HG02938 (cell line): ENCODE data around the gene COQ10B.
"Not testable (repeated sequence)": the region's sequence is repeated elsewhere in the genome, so short reads cannot be mapped to it uniquely, and the experiment has no call there.

ENCODE experiments used
- ATAC-seq: cut with Tn5 transposase; IDR thresholded peaks from one replicate; pipeline ENCODE4 v1.9.1; 2021; ENCODE audit warnings: mild to moderate bottlenecking, moderate library complexity; ENCODE audit not compliant: unreplicated experiment

Gene COQ10B

DNA sequence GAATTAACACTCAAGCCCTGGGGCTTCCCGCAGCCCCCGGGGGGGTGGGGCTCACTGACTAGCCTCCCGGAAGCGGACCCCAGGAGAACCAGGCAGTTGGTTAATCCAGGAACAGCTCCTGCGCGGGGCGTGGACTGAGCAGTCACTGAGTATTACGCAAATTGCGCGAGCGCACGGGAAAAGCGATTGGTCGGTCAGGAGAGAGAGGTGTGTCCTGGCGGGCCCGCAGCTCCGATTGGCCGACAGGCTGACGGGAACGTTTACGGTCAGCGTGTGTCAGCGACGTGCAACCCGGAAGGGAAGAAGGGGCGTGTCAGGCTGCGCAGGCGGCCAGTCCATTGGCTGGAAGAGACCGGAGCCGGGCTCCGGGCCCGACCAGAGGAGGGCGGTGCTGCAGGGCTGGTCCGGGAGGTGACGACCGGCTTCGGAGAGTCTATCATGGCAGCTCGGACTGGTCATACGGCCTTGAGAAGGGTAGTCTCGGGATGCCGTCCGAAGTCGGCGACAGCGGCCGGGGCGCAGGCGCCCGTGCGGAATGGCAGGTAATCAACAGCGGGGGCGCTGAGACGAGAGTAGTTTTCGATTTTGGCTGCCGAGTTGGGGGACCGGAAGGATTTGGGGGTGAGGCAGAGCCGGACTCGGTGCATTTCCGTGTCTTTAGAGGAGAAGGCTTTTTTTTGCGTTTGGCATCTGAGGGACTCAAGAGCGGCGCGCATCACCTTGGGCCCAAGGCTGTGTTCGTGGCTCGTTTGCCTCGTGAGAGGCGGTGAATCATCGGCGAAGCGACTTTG lies at the start of gene COQ10B:
COQ10B (plus strand) TSS at position 430 of the 791 bp plus-strand sequence; CDS start at position 439, 9 bp downstream.
- ATAC-seq = peak; percentile 94

DNA sequence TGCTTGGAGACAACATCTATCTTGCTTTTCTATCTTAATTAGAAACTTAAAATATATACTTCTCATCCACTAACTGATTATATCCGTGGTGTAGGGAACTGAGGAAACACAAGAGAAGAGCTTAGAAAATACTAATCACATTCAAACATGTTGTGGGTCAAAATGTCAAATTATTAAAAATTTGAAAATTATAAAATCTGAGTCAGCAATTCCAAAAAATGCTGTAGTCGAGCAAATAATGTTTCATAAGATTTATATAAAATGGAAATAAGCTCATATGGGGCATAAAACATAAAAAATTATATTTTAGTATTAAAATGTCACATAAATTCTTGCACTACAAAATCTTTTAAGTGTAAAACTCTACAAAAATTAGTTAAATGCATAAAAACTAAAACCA lies 47.8 kb upstream of the COQ10B start:
- no peak for ATAC-seq

DNA sequence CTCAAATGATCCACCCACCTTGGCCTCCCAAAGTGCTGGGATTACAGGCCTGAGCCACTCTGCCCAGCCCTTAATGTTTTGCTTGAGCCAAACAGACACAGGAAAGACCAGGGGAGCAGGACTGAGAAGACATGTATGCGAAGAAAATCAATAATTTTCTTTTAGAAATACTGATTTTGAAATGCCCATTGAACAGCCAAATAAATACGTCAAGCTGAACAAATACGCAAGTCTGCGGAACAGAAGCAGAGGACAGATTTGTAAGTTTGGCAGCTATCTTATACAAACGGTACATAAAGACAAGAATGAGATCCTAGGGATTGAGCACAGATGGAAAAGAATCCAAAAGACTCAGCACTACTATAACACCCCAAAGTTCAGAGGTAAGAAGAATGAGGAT lies 39.3 kb upstream of the COQ10B start:
- ATAC-seq = no peak

DNA sequence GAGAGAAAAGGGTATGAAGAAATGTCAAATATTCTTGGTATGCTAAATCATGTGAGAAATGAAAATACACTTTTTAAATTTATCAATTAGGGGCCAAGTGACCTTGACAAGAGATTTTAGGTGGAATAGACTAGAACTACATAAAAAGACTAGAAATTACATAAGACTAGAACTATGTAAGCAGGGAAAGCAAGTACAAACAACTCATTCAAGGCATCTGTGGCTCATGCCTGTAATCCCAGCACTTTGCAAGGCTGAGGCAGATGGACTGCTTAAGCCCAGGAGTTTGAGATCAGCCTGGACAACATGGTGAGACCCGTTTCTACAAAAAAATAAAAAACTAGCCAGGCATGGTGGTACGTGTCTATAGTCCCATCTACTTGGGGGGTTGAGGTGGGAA lies 38.8 kb upstream of the COQ10B start:
- no peak for ATAC-seq

DNA sequence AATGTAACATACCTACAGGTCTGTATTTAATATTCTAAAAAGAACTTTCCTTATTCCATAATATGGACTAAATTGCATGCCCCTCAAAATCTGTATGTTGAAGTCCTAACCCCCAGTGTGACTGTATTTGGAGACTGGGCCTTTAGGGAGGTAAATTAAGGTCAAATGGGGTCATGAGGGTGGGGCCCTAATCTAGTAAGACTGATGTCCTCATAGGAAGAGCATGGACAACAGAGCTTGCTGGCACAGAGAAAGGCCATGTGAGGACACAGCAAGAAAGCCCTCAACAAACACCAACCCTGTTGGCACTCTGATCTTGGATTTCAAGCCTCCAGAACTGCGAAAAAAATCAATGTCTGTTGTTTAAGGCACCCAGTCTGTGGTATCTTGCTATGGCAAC lies 37.1 kb upstream of the COQ10B start:
- no peak for ATAC-seq

DNA sequence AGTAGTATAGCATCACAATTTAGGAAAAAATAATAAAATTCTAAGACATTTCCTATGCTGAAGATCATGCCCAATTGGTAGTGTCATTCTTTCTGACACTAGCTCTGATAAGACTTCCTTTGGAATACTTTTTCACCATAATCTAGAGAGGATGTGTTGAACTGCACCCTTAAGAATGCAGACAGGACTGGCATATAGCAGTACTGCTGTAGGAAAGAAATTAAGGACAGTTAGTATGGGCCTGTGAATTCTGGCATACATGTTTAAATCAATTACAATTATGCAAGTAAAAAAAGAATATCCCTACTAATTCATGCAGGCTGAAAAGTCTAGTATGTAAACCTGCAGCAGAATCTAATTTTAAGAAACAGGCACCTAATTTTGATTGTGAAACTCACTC lies 33.9 kb upstream of the COQ10B start:
- ATAC-seq = no peak

DNA sequence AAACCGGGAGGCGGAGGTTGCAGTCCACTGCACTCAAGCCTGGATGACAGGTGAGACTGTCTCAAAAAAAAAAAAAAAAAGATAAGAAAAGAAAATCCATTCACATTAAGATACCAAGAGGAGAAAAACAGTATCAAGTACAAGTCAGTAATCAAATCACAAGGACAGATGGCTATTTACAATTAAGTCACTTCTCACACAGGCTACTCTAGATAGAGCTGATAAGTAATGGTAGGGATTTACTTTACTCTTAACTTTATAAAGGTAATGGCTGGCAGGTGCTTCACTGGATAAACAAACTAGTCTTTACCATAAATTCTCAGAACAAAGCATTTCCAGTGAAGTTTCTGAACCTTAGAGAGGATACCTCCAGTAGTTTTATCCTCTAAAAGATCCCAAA lies 30.0 kb upstream of the COQ10B start:
- no peak for ATAC-seq

DNA sequence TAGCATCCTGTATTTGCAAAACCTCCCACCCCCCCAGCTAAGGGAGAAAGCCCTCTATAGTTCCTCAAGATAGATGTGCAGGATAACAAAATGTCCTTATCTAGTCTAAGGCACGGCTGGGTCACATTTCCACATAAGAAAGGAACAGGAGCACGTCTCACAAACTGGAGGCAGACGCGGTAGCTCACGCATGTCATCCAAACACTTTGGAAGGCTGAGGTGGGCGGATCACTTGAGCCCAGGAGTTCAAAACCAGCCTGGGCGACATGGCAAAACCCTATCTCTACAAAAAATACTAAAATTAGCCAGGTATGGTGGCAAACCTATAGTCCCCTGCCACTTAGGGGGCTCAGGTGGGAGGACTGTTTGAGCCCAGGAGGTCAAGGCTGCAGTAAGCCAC lies 27.8 kb upstream of the COQ10B start:
- no peak for ATAC-seq

DNA sequence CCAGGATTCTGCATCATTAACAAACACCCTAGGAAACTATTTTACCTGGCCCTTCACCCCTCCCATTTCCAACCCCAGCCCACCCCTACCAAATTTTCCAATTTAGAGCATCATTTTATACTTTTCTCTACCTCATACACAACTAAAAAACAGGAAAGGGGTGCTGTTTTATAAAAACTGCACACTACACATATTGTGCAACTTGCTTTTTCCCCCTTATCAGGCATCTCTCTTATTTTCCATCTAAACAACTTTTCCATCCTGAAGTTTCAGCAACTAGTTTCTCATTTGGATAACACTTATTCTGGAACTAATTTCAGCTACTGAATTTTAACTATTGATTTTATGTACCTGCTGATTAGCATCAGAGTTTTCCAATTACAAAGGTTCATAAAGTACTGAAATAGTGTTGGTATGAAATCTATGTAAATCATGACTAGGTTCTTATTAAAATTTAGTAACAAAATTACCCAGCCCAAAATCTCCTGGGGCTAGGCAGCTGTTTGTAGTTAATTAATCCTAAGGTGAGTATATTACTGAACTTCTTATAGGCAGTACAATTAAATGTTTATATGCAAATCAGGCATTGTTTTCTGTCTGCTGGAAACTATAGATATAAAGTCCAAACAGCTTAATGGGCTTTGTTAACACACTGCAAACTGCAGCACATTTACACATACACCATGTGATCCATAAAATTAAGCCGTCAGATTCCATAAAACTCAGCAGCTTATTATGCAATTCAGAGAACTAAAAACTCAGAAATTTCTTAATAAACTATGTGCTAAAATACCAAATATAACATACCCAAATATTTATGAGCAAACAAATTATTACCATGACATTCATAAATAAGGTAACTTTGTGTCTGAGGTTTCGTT lies 26.4 kb upstream of the COQ10B start:
- ATAC-seq = no peak

DNA sequence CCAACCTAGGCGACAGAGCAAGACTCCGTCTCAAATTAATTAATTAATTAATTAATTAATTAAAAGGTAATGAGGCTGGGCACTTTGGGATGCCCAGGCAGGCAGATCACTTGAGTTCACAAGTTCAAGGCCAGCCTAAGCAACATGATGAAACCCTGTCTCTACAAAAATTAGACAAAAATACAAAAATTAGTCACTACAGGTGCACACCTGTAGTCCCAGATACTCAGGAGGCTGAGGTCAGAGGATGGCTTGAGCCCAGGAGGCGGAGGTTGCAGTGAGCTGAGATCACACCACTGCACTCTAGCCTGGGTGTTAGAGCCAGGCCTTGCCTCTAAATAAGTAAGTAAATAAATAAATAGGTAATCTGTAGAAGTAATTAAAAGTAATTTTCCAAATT lies 25.4 kb upstream of the COQ10B start:
- no peak for ATAC-seq

DNA sequence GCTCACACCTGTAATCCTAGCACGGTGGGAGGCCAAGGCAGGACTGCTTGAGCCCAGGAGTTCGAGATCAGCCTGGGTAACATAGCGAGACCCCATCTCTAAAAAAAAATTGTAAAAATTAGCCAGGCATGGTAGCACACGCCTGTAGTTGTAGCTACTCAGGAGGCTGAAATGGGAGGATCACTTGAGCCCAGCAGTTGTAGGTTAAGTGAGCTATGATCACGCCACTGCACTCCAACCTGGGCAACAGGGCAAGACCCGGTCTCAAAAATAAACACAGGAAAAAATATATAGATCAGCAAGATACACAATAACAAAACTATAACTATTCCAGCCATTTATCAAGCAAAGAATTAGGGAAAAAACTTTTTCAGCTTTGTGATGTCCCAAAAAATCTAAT lies 21.5 kb upstream of the COQ10B start:
- ATAC-seq = no peak

DNA sequence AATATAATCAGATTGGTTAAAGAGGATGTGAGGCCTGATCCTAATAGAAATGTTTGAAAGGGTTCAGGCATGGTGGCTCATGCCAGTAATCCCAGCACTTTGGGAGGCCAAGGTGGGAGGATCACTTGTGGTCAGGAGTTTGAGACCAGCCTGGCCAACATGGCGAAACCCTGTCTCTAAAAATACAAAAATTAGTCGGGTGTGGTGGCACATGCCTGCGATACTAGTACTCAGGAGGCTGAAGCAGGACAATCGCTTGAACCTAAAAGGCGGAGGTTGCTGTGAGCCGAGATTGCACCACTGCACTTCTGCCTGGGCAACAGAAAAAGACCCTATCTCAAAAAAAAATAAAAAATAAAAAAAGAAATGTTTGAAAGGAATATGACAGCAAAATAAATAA lies 20.8 kb upstream of the COQ10B start:
- ATAC-seq = not testable (repeated sequence)

DNA sequence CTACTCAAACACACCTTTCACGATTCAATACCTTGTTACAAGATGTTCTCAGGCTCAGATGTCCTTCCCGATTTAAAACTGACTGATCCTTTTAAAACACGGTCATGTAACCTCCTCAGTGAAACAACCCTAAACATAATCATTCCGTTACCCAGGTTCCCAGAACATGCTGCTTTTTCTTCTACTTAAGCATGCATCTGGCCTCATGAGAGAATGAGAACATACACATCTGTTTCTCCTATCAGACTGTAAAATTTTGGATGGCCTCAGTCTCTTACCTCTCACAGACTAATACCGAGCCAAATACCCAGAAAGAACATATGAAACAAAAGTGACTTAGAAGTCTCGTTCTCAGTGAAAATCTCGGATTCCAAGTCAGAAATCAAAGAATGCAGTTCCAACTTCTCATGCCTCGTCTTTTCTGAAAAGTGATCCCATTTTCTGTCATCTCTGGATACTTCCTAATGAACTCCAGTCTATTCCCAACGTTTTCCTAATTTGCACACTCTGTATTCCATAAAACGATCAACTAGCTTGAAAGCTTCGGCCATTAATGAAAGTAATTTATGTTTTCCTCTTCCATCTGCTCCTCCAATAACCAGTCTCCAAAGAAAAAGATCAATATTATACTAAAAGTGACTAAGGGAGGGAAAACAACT lies 19.4 kb upstream of the COQ10B start:
- ATAC-seq = no peak

DNA sequence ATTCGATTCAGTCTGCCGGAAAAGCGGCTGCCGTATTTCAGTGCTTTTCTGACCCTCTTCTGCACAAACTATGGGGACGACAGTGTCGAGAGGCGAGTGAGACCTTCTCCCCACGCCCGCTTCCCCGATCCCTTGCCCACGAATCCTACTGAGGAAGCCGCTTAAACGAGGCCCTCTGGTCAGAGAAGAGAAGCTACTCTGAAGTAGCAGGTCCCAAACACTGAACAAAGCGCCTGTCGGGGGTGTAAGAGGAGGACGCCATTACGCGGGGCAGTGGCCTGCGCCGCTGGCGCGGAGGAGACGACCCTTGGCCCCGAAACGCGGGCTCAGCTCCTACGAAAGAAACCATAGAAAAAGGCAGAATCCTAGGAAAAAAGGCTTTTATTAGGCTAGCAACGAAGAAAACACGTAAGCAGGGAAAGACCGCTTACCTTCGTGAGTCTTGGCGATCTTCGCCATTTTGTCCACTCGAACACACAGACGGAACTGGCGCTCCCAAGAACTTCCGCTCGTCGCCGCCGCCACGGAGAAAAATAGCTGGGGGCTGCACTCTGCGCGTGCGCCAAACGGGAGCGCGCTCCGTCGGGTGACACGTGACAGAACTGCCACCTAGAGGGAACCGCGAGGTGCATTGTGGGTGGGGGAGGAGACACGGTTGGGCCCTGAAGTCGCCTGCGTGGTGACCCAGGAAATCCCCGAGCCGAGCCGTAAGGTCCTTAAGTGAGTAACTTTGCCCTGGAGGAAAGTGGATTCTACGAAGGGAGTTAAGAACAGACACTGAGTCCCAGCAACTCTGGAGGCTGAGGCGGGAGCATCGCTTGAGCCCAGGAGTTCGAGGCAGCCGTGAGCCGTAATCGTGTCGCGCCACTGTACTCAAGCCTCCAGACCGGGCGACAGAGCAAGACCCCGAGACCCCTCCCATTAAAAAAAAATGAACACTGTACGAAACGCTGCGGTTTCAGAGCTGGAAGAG lies 18.5 kb upstream of the COQ10B start, which contains the start of gene SF3B1:
SF3B1 (minus strand) TSS at position 488 of the 973 bp plus-strand sequence; CDS start at position 459, 29 bp downstream.
- ATAC-seq = peak; percentile 92

DNA sequence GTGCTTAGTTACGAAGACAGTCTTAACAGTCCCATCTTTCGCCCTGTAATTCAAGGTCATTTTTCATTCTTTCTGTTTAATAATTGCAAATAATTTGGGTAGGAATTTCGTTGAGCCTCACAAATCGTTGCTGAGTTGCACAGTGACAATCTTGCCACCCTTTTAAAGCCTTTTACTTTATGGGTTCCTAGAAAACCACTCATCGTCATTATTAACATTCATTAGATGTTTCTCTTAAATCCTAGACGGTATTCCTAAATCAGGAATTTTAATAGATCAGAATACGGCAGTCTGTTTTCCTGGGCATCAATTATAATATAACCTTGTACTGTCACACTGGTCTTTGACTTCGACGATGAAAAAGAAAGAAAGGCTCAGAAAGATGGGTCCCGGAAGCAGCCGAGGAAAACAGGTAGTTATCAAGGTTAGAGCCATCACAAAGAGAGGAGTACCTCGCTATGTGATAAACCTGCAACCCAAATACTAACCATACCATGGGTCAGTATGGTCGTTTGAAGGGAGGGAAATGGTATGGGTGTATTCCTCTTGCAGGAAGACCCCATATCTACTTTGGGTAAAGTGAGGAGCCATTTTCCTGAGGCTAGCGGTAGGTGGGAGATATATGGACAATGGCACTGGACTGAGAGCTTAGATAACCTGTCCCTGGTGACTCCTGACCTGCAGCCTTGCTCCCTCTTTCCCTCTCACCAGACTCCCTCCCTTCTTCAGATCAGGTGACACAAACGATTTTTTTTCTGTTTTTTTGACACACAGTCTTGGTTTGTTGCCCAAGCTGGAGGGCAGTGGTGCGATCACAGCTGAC lies 17.5 kb upstream of the COQ10B start:
- peak; percentile 3 for ATAC-seq

DNA sequence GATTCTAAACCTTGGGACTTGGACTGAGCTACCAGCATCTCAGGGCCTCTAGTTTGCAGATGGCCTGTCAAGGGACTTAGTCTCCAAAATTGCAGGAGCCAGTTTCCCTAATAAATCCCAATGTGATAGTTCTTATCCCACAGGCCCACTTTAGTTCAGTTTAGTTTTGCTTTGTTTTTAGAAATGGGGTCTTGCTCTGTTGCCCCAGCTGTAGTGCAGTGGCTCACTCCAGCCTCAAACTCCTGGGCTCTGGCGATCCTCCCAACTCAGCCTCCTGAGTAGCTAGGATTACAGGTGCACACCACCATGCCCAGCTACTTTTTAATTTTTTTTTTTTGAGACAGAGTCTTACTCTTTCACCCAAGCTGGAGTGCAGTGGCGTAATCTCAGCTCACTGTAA lies 16.0 kb upstream of the COQ10B start:
- ATAC-seq = no peak

DNA sequence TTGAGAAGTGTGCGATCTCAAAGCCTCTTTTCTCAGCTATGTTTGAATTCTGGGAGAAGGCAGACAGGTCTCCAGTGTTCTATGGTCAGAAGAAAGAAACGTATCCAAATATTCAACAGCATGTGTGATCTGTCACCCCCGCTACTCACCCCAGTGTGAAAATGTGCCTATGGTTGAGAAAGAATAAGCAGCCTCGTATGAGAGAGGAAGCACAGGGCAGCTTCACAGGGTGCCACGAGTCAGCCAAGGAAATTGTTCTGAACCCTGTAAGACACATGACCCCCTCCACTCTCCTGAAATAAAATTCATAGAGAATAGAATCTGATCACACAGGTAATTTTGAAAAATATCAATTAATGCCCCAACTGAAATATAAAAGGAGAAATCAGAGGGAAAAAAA lies 10.5 kb upstream of the COQ10B start:
- ATAC-seq = no peak

DNA sequence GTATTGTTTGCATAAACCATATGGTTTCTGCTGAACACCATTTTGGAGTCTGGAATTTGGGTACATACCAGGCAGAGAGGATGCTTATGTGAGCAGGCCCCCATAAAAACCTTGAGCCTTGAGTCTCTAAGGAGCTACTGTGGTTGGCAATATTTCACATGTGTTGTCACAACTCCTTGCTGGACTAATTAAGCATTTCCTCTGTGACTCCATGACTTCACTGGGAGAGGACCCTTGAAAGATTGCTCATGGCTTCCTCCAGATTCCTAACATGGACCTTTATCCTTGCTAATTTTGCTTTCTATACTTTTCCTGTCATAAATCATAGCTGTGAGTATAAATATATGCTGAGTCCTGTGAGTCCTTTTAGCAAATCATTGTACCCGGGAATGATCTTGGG lies 7.6 kb upstream of the COQ10B start:
- no peak for ATAC-seq

DNA sequence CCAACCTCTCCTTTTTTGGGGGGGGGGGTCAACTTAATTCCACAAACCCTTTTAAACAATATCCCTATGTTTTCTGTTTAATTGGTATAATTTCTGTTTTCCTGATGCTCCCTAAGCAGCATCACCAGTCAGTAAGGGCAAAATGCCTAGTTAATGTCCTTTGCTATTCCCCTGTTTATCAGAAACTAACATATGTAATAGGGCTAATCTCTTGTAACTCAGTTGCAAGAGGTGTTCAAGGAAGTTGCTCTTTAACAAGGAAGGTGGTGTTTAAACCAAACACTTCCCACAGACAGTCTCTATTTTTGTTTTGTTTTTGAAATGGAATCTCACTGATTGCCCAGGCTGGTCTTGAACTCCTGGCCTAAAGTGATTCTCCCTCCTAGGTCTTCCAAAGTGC lies 6.5 kb upstream of the COQ10B start:
- ATAC-seq = no peak
